Measurements from ENCODE around the gene FUCA1. TPM values are rescaled to one million over a fixed set of nuclear protein-coding genes. Genes with fewer than 3 reads are reported as not detected.

The FUCA1 gene
- total RNA-seq (2012; rRNA removed) (2.8 and 2.9 TPM in 2 replicates), polyA plus RNA-seq (2012; rRNA removed) (2.5 and 3.5 TPM in 2 replicates), Bru-seq, nascent RNA (percentile 18 among the genes with signal in this experiment), BruChase-seq, experiment 1, labeled RNA remaining after a 6-hour chase (percentile 12 among the genes with signal in this experiment), BruChase-seq, experiment 2, labeled RNA remaining after a 2-hour chase (percentile 14 among the genes with signal in this experiment)
- polyA plus RNA-seq (2012; cell fraction: cytosol; rRNA removed): 1.7 and 2.7 TPM in 2 replicates
- polyA plus RNA-seq (2012; cell fraction: nucleus; rRNA removed; ENCODE audit: low replicate concordance): 0.67 and 3.0 TPM in 2 replicates
- long read RNA-seq, transcript FUCA1-201 (8 exons, 2,047 nt): major isoform, 5 of 7 reads
- long read RNA-seq, partial matches to known transcripts: 0 of 7 reads
- long read RNA-seq, other reads (novel, unspliced or antisense): 2 of 7 reads

DNA sequence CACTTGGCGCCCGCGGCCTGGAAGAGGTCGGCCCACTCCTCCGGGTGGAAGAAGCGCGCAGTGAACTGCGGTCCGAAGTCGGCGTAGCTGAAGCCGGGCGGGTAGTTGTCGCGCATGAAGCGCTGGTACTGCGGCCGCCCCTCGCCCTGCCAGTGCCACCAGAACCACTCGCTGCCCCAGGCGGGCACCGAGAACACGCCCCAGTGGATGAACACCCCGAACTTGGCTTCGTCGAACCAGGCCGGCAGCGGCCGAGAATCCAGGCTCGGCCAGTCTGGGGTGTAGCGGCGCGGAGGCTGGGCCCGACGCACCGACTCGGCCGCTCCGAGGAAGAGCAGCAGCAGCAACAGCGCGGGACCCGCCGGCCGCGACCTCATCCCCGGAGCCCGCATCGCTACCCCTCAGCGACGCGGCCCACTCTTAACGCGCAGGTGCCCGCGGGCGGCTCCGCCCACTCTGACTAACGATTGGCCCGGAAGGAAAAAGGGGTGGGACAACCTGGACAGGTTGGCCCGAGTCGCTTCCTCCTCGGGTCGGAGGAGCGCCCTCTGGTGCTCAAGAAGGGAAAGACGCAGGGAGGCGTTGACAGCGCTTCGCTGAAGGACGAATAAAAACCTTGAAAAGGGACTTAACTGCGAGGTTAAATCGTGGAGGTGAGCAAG lies at the start of gene FUCA1:
TSS of gene FUCA1 (minus strand) at position 396 of the 662 bp plus-strand sequence. CDS start at position 392, 4 bp downstream.
- Histone ChIP-seq H2BK20ac (ENCODE audit: low read depth, low read length) (no peak within 1 kb of the TSS), H3K18ac (ENCODE audit: low read depth, low read length) (no peak within 1 kb of the TSS), H3K56ac (ENCODE audit: extremely low read depth, insufficient read depth, low read length) (no peak within 1 kb of the TSS), H3K27ac (ENCODE audit: insufficient read depth, low read length) (no peak within 1 kb of the TSS), H3K14ac (replicated peaks; ENCODE audit: low read depth, low read length) (no peak within 1 kb of the TSS), H3K9ac (ENCODE audit: low read depth, low read length) (no peak within 1 kb of the TSS), H3K4me2 (ENCODE audit: low read depth, low read length) (peak within 1 kb of the TSS; percentile 82), H3K9me3 (ENCODE audit: control insufficient read depth, insufficient read depth, low read length) (no peaks in the 10 kb centered on the region; the same call in 1 of the 2 replicates), H3K36me3 (ENCODE audit: control insufficient read depth, insufficient read depth, low read length) (no peaks in the 10 kb centered on the region), H3K79me1 (ENCODE audit: low read depth in 1 of 2, low read length in 2 of 2) (no peaks in the 10 kb centered on the region), H2AK9ac (replicated peaks; ENCODE audit: low read depth, low read length, poor library complexity) (peak within 1 kb of the TSS; percentile 42), H2BK120ac (ENCODE audit: low read depth, low read length) (no peak within 1 kb of the TSS), H3K27me3 (ENCODE audit: control insufficient read depth, insufficient read depth, low read length) (peaks cover 24% of the 10 kb centered on the region), H4K20me1 (ENCODE audit: insufficient read depth, low read length) (no peaks in the 10 kb centered on the region), H3K9me1 (ENCODE audit: insufficient read depth, low read length) (no peaks in the 10 kb centered on the region), H2AFZ (replicated peaks; ENCODE audit: low read length, poor library complexity) (peak within 1 kb of the TSS; percentile 96), H3K4ac (ENCODE audit: low read depth, low read length) (no peak within 1 kb of the TSS), H2BK5ac (ENCODE audit: low read depth, low read length, poor library complexity, severe bottlenecking) (no peak within 1 kb of the TSS), H3K4me1 (ENCODE audit: control insufficient read depth, insufficient read depth, low read length) (no peaks in the 10 kb centered on the region), H2AK5ac (ENCODE audit: low read depth, low read length) (no peak within 1 kb of the TSS), H4K8ac (ENCODE audit: low read depth in 2 of 2, low read length in 2 of 2) (peak within 1 kb of the TSS in 1 of 2 experiments; percentile 4; a peak in 1 of 4 replicates), H3K4me3 (ENCODE audit: insufficient read depth, low read depth, low read length) (peak within 1 kb of the TSS; percentile 61), H2BK15ac (ENCODE audit: low read depth, low read length) (no peak within 1 kb of the TSS), H4K91ac (ENCODE audit: insufficient read depth, low read depth, low read length) (no peak within 1 kb of the TSS), H4K5ac (ENCODE audit: low read depth, low read length) (no peak within 1 kb of the TSS), H3K23ac (ENCODE audit: low read depth, low read length) (no peak within 1 kb of the TSS)
- BruUV-seq (replicated peaks): no TSS peak
- dilution Hi-C loops (cut with HindIII; ENCODE audit: low sequenced_read_pairs, unreplicated experiment): no loop called here
- POLR2A ChIA-PET (ENCODE audit: unreplicated experiment): no interaction called here
- CTCF ChIA-PET: interaction anchor here (1.1 kb wide), 1 partner anchor 13 kb away, joined by 4 read pairs; no protein-coding TSS in a partner anchor
- in situ Hi-C loops (cut with MboI; ENCODE audit: low sequenced_read_pairs): no loop called here
- TF ChIP-seq RCOR1 (IDR thresholded peaks at IDR 0.05; ENCODE audit: insufficient replicate concordance, low read length) (no peak), FOS (IDR thresholded peaks at IDR 0.05; ENCODE audit: low read depth, low read length) (no peak), RFX5 (IDR thresholded peaks at IDR 0.05; ENCODE audit: low read depth, low read length) (no peak), CHD1 (IDR thresholded peaks at IDR 0.05; ENCODE audit: low read depth, low read length) (no peak), SMC3 (IDR thresholded peaks at IDR 0.05; ENCODE audit: low read depth, low read length) (peak; percentile 73), NFE2L2 (IDR thresholded peaks at IDR 0.05; ENCODE audit: low read depth, low read length) (no peak), BHLHE40 (IDR thresholded peaks at IDR 0.05; ENCODE audit: low read depth, low read length) (no peak), POLR2A (IDR thresholded peaks at IDR 0.05; ENCODE audit: low read depth, low read length) (no peak), CEBPB (IDR thresholded peaks at IDR 0.05; ENCODE audit: low read depth, low read length) (no peak), RAD21 (IDR thresholded peaks at IDR 0.05; ENCODE audit: low read length) (peak; percentile 60)
- TF ChIP-seq, protein P1, sequence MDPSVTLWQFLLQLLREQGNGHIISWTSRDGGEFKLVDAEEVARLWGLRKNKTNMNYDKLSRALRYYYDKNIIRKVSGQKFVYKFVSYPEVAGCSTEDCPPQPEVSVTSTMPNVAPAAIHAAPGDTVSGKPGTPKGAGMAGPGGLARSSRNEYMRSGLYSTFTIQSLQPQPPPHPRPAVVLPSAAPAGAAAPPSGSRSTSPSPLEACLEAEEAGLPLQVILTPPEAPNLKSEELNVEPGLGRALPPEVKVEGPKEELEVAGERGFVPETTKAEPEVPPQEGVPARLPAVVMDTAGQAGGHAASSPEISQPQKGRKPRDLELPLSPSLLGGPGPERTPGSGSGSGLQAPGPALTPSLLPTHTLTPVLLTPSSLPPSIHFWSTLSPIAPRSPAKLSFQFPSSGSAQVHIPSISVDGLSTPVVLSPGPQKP (IDR thresholded peaks at IDR 0.05; ENCODE audit: borderline replicate concordance, low read depth, low read length): no peak
- TF ChIP-seq, protein P2, sequence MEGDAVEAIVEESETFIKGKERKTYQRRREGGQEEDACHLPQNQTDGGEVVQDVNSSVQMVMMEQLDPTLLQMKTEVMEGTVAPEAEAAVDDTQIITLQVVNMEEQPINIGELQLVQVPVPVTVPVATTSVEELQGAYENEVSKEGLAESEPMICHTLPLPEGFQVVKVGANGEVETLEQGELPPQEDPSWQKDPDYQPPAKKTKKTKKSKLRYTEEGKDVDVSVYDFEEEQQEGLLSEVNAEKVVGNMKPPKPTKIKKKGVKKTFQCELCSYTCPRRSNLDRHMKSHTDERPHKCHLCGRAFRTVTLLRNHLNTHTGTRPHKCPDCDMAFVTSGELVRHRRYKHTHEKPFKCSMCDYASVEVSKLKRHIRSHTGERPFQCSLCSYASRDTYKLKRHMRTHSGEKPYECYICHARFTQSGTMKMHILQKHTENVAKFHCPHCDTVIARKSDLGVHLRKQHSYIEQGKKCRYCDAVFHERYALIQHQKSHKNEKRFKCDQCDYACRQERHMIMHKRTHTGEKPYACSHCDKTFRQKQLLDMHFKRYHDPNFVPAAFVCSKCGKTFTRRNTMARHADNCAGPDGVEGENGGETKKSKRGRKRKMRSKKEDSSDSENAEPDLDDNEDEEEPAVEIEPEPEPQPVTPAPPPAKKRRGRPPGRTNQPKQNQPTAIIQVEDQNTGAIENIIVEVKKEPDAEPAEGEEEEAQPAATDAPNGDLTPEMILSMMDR (conservative IDR thresholded peaks at IDR 0.05; ENCODE audit: low read depth, low read length): peak; percentile 84
- TF ChIP-seq, protein P3, sequence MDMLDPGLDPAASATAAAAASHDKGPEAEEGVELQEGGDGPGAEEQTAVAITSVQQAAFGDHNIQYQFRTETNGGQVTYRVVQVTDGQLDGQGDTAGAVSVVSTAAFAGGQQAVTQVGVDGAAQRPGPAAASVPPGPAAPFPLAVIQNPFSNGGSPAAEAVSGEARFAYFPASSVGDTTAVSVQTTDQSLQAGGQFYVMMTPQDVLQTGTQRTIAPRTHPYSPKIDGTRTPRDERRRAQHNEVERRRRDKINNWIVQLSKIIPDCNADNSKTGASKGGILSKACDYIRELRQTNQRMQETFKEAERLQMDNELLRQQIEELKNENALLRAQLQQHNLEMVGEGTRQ (IDR thresholded peaks at IDR 0.05; ENCODE audit: low read depth, low read length): no peak
- intact Hi-C loops (cut with micrococcal nuclease): loop anchor here (1.0 kb wide), 2 partner anchors 59 to 96 kb away; no protein-coding TSS in a partner anchor
- peak; percentile 77 for DNase-seq
- 1% methylated on average over 64 of the region's 71 CpGs; no CpG with 5 or more reads in 1 of the 2 experiments for WGBS, 2 experiments (ENCODE audit: extremely low coverage in 2 of 2, insufficient read length in 1 of 2)
- peak; percentile 99 for ATAC-seq (ENCODE audit: low read depth)
